Measurements from ENCODE around the gene CERS6.

CERS6 gene

GRCh38 chr2:168541858-168542257 lies 85.8 kb downstream of the CERS6 start:
- Histone ChIP-seq H3K27me3 (ENCODE audit: control insufficient read depth in 1 of 2, insufficient read depth in 2 of 2, low read length in 2 of 2) (no peaks in the 10 kb centered on the region), H3K4me1 (ENCODE audit: insufficient read depth, low read length) (no peaks in the 10 kb centered on the region), H3K27ac (ENCODE audit: low read depth, low read length) (no peak overlapping the region), H3K9me3 (ENCODE audit: low read length) (peaks cover 5% of the 10 kb centered on the region), H3K9ac (ENCODE audit: low read length) (no peak overlapping the region), H3K4me3 (ENCODE audit: low read depth in 1 of 2, low read length in 2 of 2) (no peak overlapping the region), H3K36me3 (ENCODE audit: insufficient read depth, low read length) (no peaks in the 10 kb centered on the region)

- H3K9ac ChIP-seq (ENCODE audit: low read length) = no peak overlapping the region
- no peak overlapping the region for H3K27ac ChIP-seq (ENCODE audit: low read depth, low read length)
Measured at GRCh38 chr2:168543037-168543436, 87.0 kb downstream of the CERS6 start.

GRCh38 chr2:168543935-168544334 lies 87.9 kb downstream of the CERS6 start:
- Histone ChIP-seq H3K9ac (ENCODE audit: low read length) (no peak overlapping the region), H3K36me3 (ENCODE audit: insufficient read depth, low read length) (no peaks in the 10 kb centered on the region), H3K27me3 (ENCODE audit: control insufficient read depth in 1 of 2, insufficient read depth in 2 of 2, low read length in 2 of 2) (no peaks in the 10 kb centered on the region), H3K4me1 (ENCODE audit: insufficient read depth, low read length) (no peaks in the 10 kb centered on the region), H3K4me3 (ENCODE audit: low read depth in 1 of 2, low read length in 2 of 2) (no peak overlapping the region), H3K9me3 (ENCODE audit: low read length) (peaks cover 5% of the 10 kb centered on the region), H3K27ac (ENCODE audit: low read depth, low read length) (no peak overlapping the region)

More at GRCh38 chr2:168543037-168543436, 87.0 kb downstream of the CERS6 start:
- H3K27me3 ChIP-seq (ENCODE audit: control insufficient read depth in 1 of 2, insufficient read depth in 2 of 2, low read length in 2 of 2) = no peaks in the 10 kb centered on the region
- H3K4me1 ChIP-seq (ENCODE audit: insufficient read depth, low read length) = no peaks in the 10 kb centered on the region
- H3K9me3 ChIP-seq (ENCODE audit: low read length) = peaks cover 5% of the 10 kb centered on the region
- no peaks in the 10 kb centered on the region for H3K36me3 ChIP-seq (ENCODE audit: insufficient read depth, low read length)
- no peak overlapping the region for H3K4me3 ChIP-seq (ENCODE audit: low read depth in 1 of 2, low read length in 2 of 2)

- H3K27me3 ChIP-seq (ENCODE audit: control insufficient read depth in 1 of 2, insufficient read depth in 2 of 2, low read length in 2 of 2) = no peaks in the 10 kb centered on the region
- H3K36me3 ChIP-seq (ENCODE audit: insufficient read depth, low read length) = no peaks in the 10 kb centered on the region
- peaks cover under 1% of the 10 kb centered on the region for H3K9me3 ChIP-seq (ENCODE audit: low read length)
- no peaks in the 10 kb centered on the region for H3K4me1 ChIP-seq (ENCODE audit: insufficient read depth, low read length)
- H3K4me3 ChIP-seq (ENCODE audit: low read depth in 1 of 2, low read length in 2 of 2) = no peak overlapping the region
- no peak overlapping the region for H3K9ac ChIP-seq (ENCODE audit: low read length)
- H3K27ac ChIP-seq (ENCODE audit: low read depth, low read length) = no peak overlapping the region
Measured at GRCh38 chr2:168545439-168546082, 89.5 kb downstream of the CERS6 start.

- Histone ChIP-seq H3K4me1 (ENCODE audit: insufficient read depth, low read length) (no peaks in the 10 kb centered on the region), H3K4me3 (ENCODE audit: low read depth in 1 of 2, low read length in 2 of 2) (no peak overlapping the region)
Measured at GRCh38 chr2:168550670-168551069, 94.6 kb downstream of the CERS6 start.

GRCh38 chr2:168552450-168552856 lies 96.4 kb downstream of the CERS6 start:
- no peak overlapping the region for H3K4me3 ChIP-seq (ENCODE audit: low read depth in 1 of 2, low read length in 2 of 2)
- no peaks in the 10 kb centered on the region for H3K36me3 ChIP-seq (ENCODE audit: insufficient read depth, low read length)
- H3K4me1 ChIP-seq (ENCODE audit: insufficient read depth, low read length) = no peaks in the 10 kb centered on the region
- no peak overlapping the region for H3K27ac ChIP-seq (ENCODE audit: low read depth, low read length)
- H3K27me3 ChIP-seq (ENCODE audit: control insufficient read depth in 1 of 2, insufficient read depth in 2 of 2, low read length in 2 of 2) = no peaks in the 10 kb centered on the region
- no peaks in the 10 kb centered on the region for H3K9me3 ChIP-seq (ENCODE audit: low read length)
- no peak overlapping the region for H3K9ac ChIP-seq (ENCODE audit: low read length)

More at GRCh38 chr2:168550670-168551069, 94.6 kb downstream of the CERS6 start:
- no peak overlapping the region for H3K27ac ChIP-seq (ENCODE audit: low read depth, low read length)
- H3K27me3 ChIP-seq (ENCODE audit: control insufficient read depth in 1 of 2, insufficient read depth in 2 of 2, low read length in 2 of 2) = no peaks in the 10 kb centered on the region
- no peaks in the 10 kb centered on the region for H3K9me3 ChIP-seq (ENCODE audit: low read length)
- H3K9ac ChIP-seq (ENCODE audit: low read length) = no peak overlapping the region
- H3K36me3 ChIP-seq (ENCODE audit: insufficient read depth, low read length) = no peaks in the 10 kb centered on the region

- no peaks in the 10 kb centered on the region for H3K27me3 ChIP-seq (ENCODE audit: control insufficient read depth in 1 of 2, insufficient read depth in 2 of 2, low read length in 2 of 2)
- no peaks in the 10 kb centered on the region for H3K4me1 ChIP-seq (ENCODE audit: insufficient read depth, low read length)
- no peak overlapping the region for H3K9ac ChIP-seq (ENCODE audit: low read length)
- H3K36me3 ChIP-seq (ENCODE audit: insufficient read depth, low read length) = no peaks in the 10 kb centered on the region
- H3K4me3 ChIP-seq (ENCODE audit: low read depth in 1 of 2, low read length in 2 of 2) = no peak overlapping the region
- no peaks in the 10 kb centered on the region for H3K9me3 ChIP-seq (ENCODE audit: low read length)
- no peak overlapping the region for H3K27ac ChIP-seq (ENCODE audit: low read depth, low read length)
Measured at GRCh38 chr2:168555283-168555682, 99.2 kb downstream of the CERS6 start.

GRCh38 chr2:168559187-168559586 lies 103.1 kb downstream of the CERS6 start:
- Histone ChIP-seq H3K27ac (ENCODE audit: low read depth, low read length) (no peak overlapping the region), H3K27me3 (ENCODE audit: control insufficient read depth in 1 of 2, insufficient read depth in 2 of 2, low read length in 2 of 2) (no peaks in the 10 kb centered on the region), H3K4me3 (ENCODE audit: low read depth in 1 of 2, low read length in 2 of 2) (no peak overlapping the region), H3K9ac (ENCODE audit: low read length) (no peak overlapping the region), H3K36me3 (ENCODE audit: insufficient read depth, low read length) (no peaks in the 10 kb centered on the region), H3K4me1 (ENCODE audit: insufficient read depth, low read length) (no peaks in the 10 kb centered on the region), H3K9me3 (ENCODE audit: low read length) (no peaks in the 10 kb centered on the region)

GRCh38 chr2:168560817-168561499 lies 104.9 kb downstream of the CERS6 start:
- no peaks in the 10 kb centered on the region for H3K27me3 ChIP-seq (ENCODE audit: control insufficient read depth in 1 of 2, insufficient read depth in 2 of 2, low read length in 2 of 2)
- no peaks in the 10 kb centered on the region for H3K36me3 ChIP-seq (ENCODE audit: insufficient read depth, low read length)
- no peaks in the 10 kb centered on the region for H3K4me1 ChIP-seq (ENCODE audit: insufficient read depth, low read length)
- H3K9me3 ChIP-seq (ENCODE audit: low read length) = no peaks in the 10 kb centered on the region
- H3K4me3 ChIP-seq (ENCODE audit: low read depth in 1 of 2, low read length in 2 of 2) = no peak overlapping the region
- no peak overlapping the region for H3K9ac ChIP-seq (ENCODE audit: low read length)
- H3K27ac ChIP-seq (ENCODE audit: low read depth, low read length) = no peak overlapping the region

GRCh38 chr2:168561991-168562390 lies 105.9 kb downstream of the CERS6 start:
- no peaks in the 10 kb centered on the region for H3K9me3 ChIP-seq (ENCODE audit: low read length)
- H3K27ac ChIP-seq (ENCODE audit: low read depth, low read length) = no peak overlapping the region

GRCh38 chr2:168562971-168563370 lies 106.9 kb downstream of the CERS6 start:
- Histone ChIP-seq H3K4me3 (ENCODE audit: low read depth in 1 of 2, low read length in 2 of 2) (no peak overlapping the region), H3K9me3 (ENCODE audit: low read length) (no peaks in the 10 kb centered on the region), H3K27me3 (ENCODE audit: control insufficient read depth in 1 of 2, insufficient read depth in 2 of 2, low read length in 2 of 2) (no peaks in the 10 kb centered on the region), H3K36me3 (ENCODE audit: insufficient read depth, low read length) (no peaks in the 10 kb centered on the region), H3K9ac (ENCODE audit: low read length) (no peak overlapping the region), H3K27ac (ENCODE audit: low read depth, low read length) (no peak overlapping the region), H3K4me1 (ENCODE audit: insufficient read depth, low read length) (peaks cover 11% of the 10 kb centered on the region)

More at GRCh38 chr2:168561991-168562390, 105.9 kb downstream of the CERS6 start:
- Histone ChIP-seq H3K4me3 (ENCODE audit: low read depth in 1 of 2, low read length in 2 of 2) (no peak overlapping the region), H3K27me3 (ENCODE audit: control insufficient read depth in 1 of 2, insufficient read depth in 2 of 2, low read length in 2 of 2) (no peaks in the 10 kb centered on the region), H3K4me1 (ENCODE audit: insufficient read depth, low read length) (peaks cover 2% of the 10 kb centered on the region), H3K9ac (ENCODE audit: low read length) (no peak overlapping the region), H3K36me3 (ENCODE audit: insufficient read depth, low read length) (no peaks in the 10 kb centered on the region)

- Histone ChIP-seq H3K9ac (ENCODE audit: low read length) (no peak overlapping the region), H3K27ac (ENCODE audit: low read depth, low read length) (no peak overlapping the region), H3K27me3 (ENCODE audit: control insufficient read depth in 1 of 2, insufficient read depth in 2 of 2, low read length in 2 of 2) (no peaks in the 10 kb centered on the region), H3K4me3 (ENCODE audit: low read depth in 1 of 2, low read length in 2 of 2) (no peak overlapping the region), H3K36me3 (ENCODE audit: insufficient read depth, low read length) (no peaks in the 10 kb centered on the region), H3K4me1 (ENCODE audit: insufficient read depth, low read length) (peaks cover 24% of the 10 kb centered on the region), H3K9me3 (ENCODE audit: low read length) (no peaks in the 10 kb centered on the region)
Measured at GRCh38 chr2:168564641-168565040, 108.6 kb downstream of the CERS6 start.

Data from muscle layer of colon (tissue), 2 donors.